Testis (tissue), 3 donors: ENCODE results near the gene KRTAP5-1. TPM values are rescaled to one million over a fixed set of nuclear protein-coding genes. Genes with fewer than 3 reads are reported as not detected.
"Not testable (repeated sequence)": the region's sequence is repeated elsewhere in the genome, so short reads cannot be mapped to it uniquely, and the experiment has no call there.

Experiments
- DNase-seq: peaks from one replicate; pipeline ENCODE4 v3.0.0-alpha.2; 2019
- H3K27ac ChIP-seq, 2 donors: fragments of 200-600 bp; sonication (generic); one replicate each; pipeline ENCODE4 v1.5.1; 2019
- H3K27me3 ChIP-seq: fragments of 200-600 bp; sonication (generic); one replicate; pipeline ENCODE4 v1.5.1; 2019
- H3K36me3 ChIP-seq: fragments of 200-600 bp; sonication (generic); one replicate; pipeline ENCODE4 v1.5.1; 2017; ENCODE audit warnings: low read depth; ENCODE audit errors: missing control alignments
- H3K4me1 ChIP-seq: fragments of 200-600 bp; sonication (generic); one replicate; pipeline ENCODE4 v1.5.1; 2019
- H3K4me3 ChIP-seq, 2 donors: fragments of 200-600 bp; sonication (generic); one replicate each; pipeline ENCODE4 v1.5.1; 2017 to 2019
- H3K9me3 ChIP-seq: fragments of 200-600 bp; sonication (generic); one replicate; pipeline ENCODE4 v1.5.1; 2017
- CTCF ChIP-seq, 3 experiments: fragments of 450-650 bp in 2 of 3; fragments of 200-600 bp in 1 of 3; sonication (generic) in 1 of 3; IDR thresholded peaks; one replicate each; pipeline ENCODE4 v1.5.1; 2016 to 2019; ENCODE audit warnings: antibody characterized with exemption in 3 of 3, mild to moderate bottlenecking in 2 of 3, moderate library complexity in 1 of 3
- POLR2A ChIP-seq: fragments of 450-650 bp; IDR thresholded peaks from one replicate; pipeline ENCODE4 v1.6.1; 2017; ENCODE audit warnings: antibody characterized with exemption, mild to moderate bottlenecking, moderate library complexity
- WGBS, 2 donors: methylation state at CpG; one replicate each; pipeline ENCODE4 v1.1.5; 2018; 5-methylcytosine and 5-hydroxymethylcytosine counted together
- intact Hi-C: fragments of 100-400 bp; cut with DNase I; formaldehyde crosslinking; loops from one replicate; pipeline ENCODE4 v1.15.1; 2023; ENCODE audit warnings: low total_unique reads
- polyA plus RNA-seq: library from polyadenylated mRNA; stranded (reverse); fragments of 350-450 nt; fragmentation: Illumina TruSeq; extraction: RNeasy Lipid Tissue Mini Kit (QIAGEN cat#74804); gene quantifications from one replicate; pipeline ENCODE4 v1.2.3, GENCODE V29; 2014; ENCODE audit warnings: low read depth, low replicate concordance; ENCODE audit not compliant: insufficient read depth
- total RNA-seq, 2 donors: library from RNA; depleted of rRNA; stranded (reverse); fragments of >200 nt; gene quantifications; one replicate each; pipeline ENCODE4 v1.2.3, GENCODE V29; 2016

Gene KRTAP5-1
- total and polyA plus RNA-seq, 3 donors from 2014 or later = not detected

DNA sequence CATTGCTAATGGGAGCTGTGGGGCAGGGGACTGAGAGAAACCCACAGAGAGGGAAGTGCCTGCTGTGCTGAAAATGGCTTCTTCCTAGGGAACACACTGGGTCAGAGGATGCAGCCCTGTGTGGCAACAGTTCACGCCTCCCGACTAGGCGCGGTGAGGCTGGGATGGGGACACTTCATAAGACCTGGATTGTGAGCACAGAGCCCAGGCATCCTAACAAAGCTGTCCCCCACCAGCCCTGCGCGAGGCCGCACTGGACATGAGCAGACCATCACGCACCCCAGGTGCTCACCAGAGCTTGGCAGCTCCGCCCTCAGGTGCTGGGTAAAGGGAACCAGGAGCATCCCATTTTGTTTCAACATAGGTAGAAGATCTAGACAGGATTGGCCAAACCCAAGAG is 38.6 kb upstream of the KRTAP5-1 start:
- DNase-seq = no peak
- 85 to 95% methylated on average over 9 of the region's 9 CpGs for WGBS, 2 donors
- Histone ChIP-seq H3K4me3 (no peak overlapping the region), H3K9me3 (no peaks in the 10 kb centered on the region), H3K27ac (no peak overlapping the region), H3K4me1 (no peaks in the 10 kb centered on the region), H3K36me3 (no peaks in the 10 kb centered on the region), H3K27me3 (no peaks in the 10 kb centered on the region)
- TF ChIP-seq CTCF (IDR thresholded peaks at IDR 0.05) = no peak
- TF ChIP-seq POLR2A = no peak
- intact Hi-C loops = no loop called here

GRCh38 chr11:1622086-1622485 is 37.0 kb upstream of the KRTAP5-1 start, which contains the start of gene KRTAP5-4:
KRTAP5-4 (minus strand) TSS chr11:1622138; CDS start chr11:1622093, 45 bp downstream.
- H3K27ac ChIP-seq = no peak within 1 kb of the TSS
- H3K4me1 ChIP-seq = no peaks in the 10 kb centered on the region
- TF ChIP-seq CTCF (IDR thresholded peaks at IDR 0.05) (no peak), POLR2A (no peak)
- H3K9me3 ChIP-seq = no peaks in the 10 kb centered on the region
- no peak within 1 kb of the TSS for H3K4me3 ChIP-seq
- no peaks in the 10 kb centered on the region for H3K36me3 ChIP-seq
- WGBS, 2 donors = 55 to 67% methylated on average over 1 of the region's 1 CpG
- intact Hi-C loops = no loop called here
- DNase-seq = no peak
- H3K27me3 ChIP-seq = no peaks in the 10 kb centered on the region

- Histone ChIP-seq H3K4me3 (no peak overlapping the region), H3K4me1 (no peaks in the 10 kb centered on the region), H3K36me3 (no peaks in the 10 kb centered on the region), H3K27me3 (no peaks in the 10 kb centered on the region), H3K9me3 (no peaks in the 10 kb centered on the region), H3K27ac (no peak overlapping the region)
- intact Hi-C loops = no loop called here
- 57 to 71% methylated on average over 10 of the region's 10 CpGs for WGBS, 2 donors
- TF ChIP-seq CTCF (IDR thresholded peaks at IDR 0.05) = no peak
- TF ChIP-seq POLR2A = no peak
- DNase-seq = no peak
These were observed 34.4 kb upstream of the KRTAP5-1 start for GRCh38 chr11:1619449-1619848.

DNA sequence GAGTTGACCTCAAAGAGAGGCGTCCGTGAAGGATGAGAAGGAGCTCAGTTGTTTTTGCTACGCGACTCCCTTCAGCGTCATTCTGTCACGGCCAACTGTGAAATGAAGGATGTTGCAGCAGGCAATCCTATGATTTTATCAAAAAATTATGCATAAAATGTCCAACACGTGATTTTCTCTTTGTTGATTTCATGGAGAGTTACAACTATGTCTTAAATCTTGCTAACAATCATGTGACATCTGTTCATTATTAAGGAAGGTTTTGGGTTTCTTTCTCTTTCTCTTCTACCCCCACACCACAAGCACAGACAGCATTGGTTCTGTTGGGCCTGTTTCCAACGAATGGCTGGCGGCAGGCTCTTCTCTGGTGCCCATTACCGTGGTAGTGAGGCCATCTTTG is 33.1 kb upstream of the KRTAP5-1 start:
- WGBS, 2 donors = 75 to 83% methylated on average over 10 of the region's 10 CpGs
- no peaks in the 10 kb centered on the region for H3K4me1 ChIP-seq
- TF ChIP-seq CTCF (IDR thresholded peaks at IDR 0.05) (no peak), POLR2A (no peak)
- no peak overlapping the region for H3K27ac ChIP-seq
- H3K4me3 ChIP-seq = no peak overlapping the region
- intact Hi-C loops = no loop called here
- H3K36me3 ChIP-seq = no peaks in the 10 kb centered on the region
- DNase-seq = no peak
- H3K9me3 ChIP-seq = no peaks in the 10 kb centered on the region
- H3K27me3 ChIP-seq = no peaks in the 10 kb centered on the region

DNA sequence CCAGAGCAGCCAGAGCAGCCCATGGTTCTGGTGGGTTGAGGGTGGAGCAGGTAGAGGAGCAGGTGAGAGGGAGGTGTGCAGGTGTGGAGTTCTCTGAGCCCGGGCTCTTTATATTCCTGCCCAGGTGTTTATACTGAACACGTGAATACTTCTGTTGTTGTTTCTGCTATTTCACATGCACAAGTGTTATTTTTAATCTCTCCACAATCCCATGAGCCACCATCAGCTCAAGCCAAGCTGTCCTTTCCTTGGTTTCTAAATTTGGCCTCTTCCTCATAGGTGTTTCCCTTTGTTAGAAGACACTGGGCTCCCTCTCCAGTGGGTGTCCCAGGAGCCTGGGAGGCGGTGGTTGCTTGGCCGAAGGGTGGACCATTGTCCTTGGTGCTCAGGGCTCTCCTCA is 23.3 kb upstream of the KRTAP5-1 start, which contains the start of gene KRTAP5-3:
Gene KRTAP5-3, minus strand, starts transcription at position 101 of the 400 bp plus-strand sequence. Its CDS starts 78 bp downstream, at position 23.
- H3K36me3 ChIP-seq = no peaks in the 10 kb centered on the region
- no peaks in the 10 kb centered on the region for H3K4me1 ChIP-seq
- WGBS, 2 donors = 76 to 78% methylated on average over 4 of the region's 4 CpGs
- no peaks in the 10 kb centered on the region for H3K9me3 ChIP-seq
- H3K27ac ChIP-seq = no peak within 1 kb of the TSS
- no peak within 1 kb of the TSS for H3K4me3 ChIP-seq
- DNase-seq = no peak
- TF ChIP-seq CTCF (IDR thresholded peaks at IDR 0.05) (no peak), POLR2A (no peak)
- no peaks in the 10 kb centered on the region for H3K27me3 ChIP-seq
- intact Hi-C loops = no loop called here

DNA sequence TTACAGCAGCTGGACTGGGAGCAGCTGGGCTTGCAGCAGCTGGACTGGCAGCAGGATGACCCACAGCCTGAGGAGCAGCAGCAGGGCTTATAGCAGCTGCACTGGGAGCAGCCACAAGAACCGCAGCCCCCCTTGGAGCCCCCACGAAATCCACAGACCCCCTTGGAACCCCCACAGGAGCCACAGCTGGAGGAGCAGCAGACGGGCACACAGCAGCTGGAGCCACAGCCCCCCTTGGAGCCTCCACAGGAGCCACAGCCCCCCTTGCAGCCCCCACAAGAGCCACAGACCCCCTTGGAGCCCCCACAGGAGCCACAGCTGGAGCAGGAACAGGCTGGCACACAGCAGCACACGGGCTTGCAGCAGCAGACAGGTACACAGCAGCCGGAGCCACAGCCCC is 22.8 kb upstream of the KRTAP5-1 start:
- H3K9me3 ChIP-seq, H3K4me1 ChIP-seq, DNase-seq, H3K27ac ChIP-seq, H3K4me3 ChIP-seq, H3K27me3 ChIP-seq, H3K36me3 ChIP-seq, intact Hi-C loops: not testable (repeated sequence)
- 24 to 28% methylated on average over 3 to 5 of the region's 5 CpGs for WGBS, 2 donors

DNA sequence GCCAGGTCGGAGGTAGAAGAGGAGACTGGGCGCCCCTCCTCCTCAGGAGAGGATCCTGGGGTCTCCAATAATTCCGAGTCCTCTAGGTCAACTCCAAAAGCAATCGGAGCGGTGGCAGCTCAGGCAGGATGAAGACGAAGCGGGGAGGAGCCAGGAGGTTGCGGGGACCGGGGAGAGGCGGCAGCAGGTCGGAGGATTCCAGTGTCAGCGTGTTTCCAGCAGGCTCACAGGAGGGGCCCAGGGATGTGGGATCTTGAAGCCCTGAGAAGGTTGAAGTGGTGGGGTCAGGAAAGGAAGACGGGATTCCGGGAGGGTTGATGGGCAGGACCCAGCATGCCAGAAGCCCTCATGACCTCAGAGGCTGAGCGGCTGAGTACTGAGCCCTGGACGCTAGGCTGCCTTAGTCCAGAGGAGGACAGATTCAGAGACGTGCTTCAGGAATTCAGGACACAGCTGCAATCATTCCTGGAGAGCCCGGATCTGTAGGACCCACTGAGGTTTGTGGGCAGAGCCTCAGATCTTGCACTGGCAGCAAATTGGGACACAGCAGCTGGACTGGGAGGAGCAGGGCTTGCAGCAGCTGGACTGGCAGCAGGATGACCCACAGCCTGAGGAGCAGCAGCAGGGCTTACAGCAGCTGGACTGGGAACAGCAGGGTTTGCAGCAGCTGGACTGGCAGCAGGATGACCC is 22.2 kb upstream of the KRTAP5-1 start:
- H3K36me3 ChIP-seq, H3K4me3 ChIP-seq, intact Hi-C loops, H3K9me3 ChIP-seq, H3K27ac ChIP-seq, H3K27me3 ChIP-seq, DNase-seq, H3K4me1 ChIP-seq: not testable (repeated sequence)
- 38 to 44% methylated on average over 16 to 18 of the region's 18 CpGs for WGBS, 2 donors
